Smooth muscle cell (in vitro differentiated cells): ENCODE data around the gene TARBP1. TPM values are rescaled to one million over a fixed set of nuclear protein-coding genes. Genes with fewer than 3 reads are reported as not detected.

Experiments used
- DNase-seq: peaks from one replicate; lab custom pipeline; 2025; ENCODE audit not compliant: unreplicated experiment; lab: John Stamatoyannopoulos, UW
- H2AFZ ChIP-seq: fragments of 200-600 bp; sonication (generic); 2 replicates; pipeline ENCODE4 v1.6.0; 2016; ENCODE audit warnings: antibody characterized with exemption, low read depth, mild to moderate bottlenecking
- H3F3A ChIP-seq: fragments of 200-600 bp; sonication (generic); 2 replicates; pipeline ENCODE4 v1.6.0; 2017; ENCODE audit warnings: antibody characterized with exemption, low read depth
- H3K27ac ChIP-seq: fragments of 200-600 bp; sonication (generic); 2 replicates; pipeline ENCODE4 v1.5.1; 2016; ENCODE audit warnings: low read depth, mild to moderate bottlenecking
- H3K27me3 ChIP-seq: fragments of 200-600 bp; sonication (generic); 2 replicates; pipeline ENCODE4 v1.6.1; 2016; ENCODE audit warnings: low read depth, mild to moderate bottlenecking
- H3K36me3 ChIP-seq: fragments of 200-600 bp; sonication (generic); 2 replicates; pipeline ENCODE4 v1.5.1; 2016; ENCODE audit warnings: low read depth
- H3K4me1 ChIP-seq: fragments of 200-600 bp; sonication (generic); 2 replicates; pipeline ENCODE4 v1.5.1; 2016; ENCODE audit warnings: low read depth
- H3K4me2 ChIP-seq: fragments of 200-600 bp; sonication (generic); 2 replicates; pipeline ENCODE4 v1.6.0; 2016; ENCODE audit warnings: mild to moderate bottlenecking
- H3K4me3 ChIP-seq: fragments of 200-600 bp; sonication (generic); 2 replicates; pipeline ENCODE4 v1.5.1; 2016; ENCODE audit warnings: mild to moderate bottlenecking
- H3K79me2 ChIP-seq: fragments of 200-600 bp; sonication (generic); 2 replicates; pipeline ENCODE4 v1.6.0; 2016; ENCODE audit warnings: low read depth, mild to moderate bottlenecking
- H3K9ac ChIP-seq: fragments of 200-600 bp; sonication (generic); 2 replicates; pipeline ENCODE4 v1.6.0; 2016; ENCODE audit warnings: low read depth
- H3K9me3 ChIP-seq: fragments of 200-600 bp; sonication (generic); replicated peaks from 2 replicates; pipeline ENCODE4 v1.5.1; 2016; ENCODE audit warnings: low read depth
- H4K20me1 ChIP-seq: fragments of 200-600 bp; sonication (generic); 2 replicates; pipeline ENCODE4 v1.6.0; 2016; ENCODE audit warnings: low read depth
- CTCF ChIP-seq: fragments of 200-600 bp; sonication (generic); IDR thresholded peaks from 2 replicates; pipeline ENCODE4 v1.5.1; 2017; ENCODE audit warnings: borderline replicate concordance, mild to moderate bottlenecking, antibody characterized with exemption; ENCODE audit not compliant: insufficient read depth, poor library complexity, severe bottlenecking
- WGBS: methylation state at CpG from one replicate; pipeline ENCODE4 v1.1.7; 2016; ENCODE audit warnings: low lambda C conversion rate; 5-methylcytosine and 5-hydroxymethylcytosine counted together
- polyA plus RNA-seq: library from polyadenylated mRNA; unstranded; fragments of >200 nt; fragmentation: Nextera tagmentation; extraction: Ambion mirVana; gene quantifications from 2 replicates; pipeline ENCODE4 v1.2.1, GENCODE V29; 2016
- total RNA-seq: library from RNA; depleted of rRNA; stranded (reverse); fragments of >200 nt; gene quantifications from 2 replicates; pipeline ENCODE4 v1.2.3, GENCODE V29; 2014

Gene TARBP1
- total and polyA plus RNA-seq, 2 experiments from 2014 or later, result 6.1 to 28.9 TPM

GRCh38 chr1:234440348-234440747, 38.6 kb downstream of the TARBP1 start:
- Histone ChIP-seq H3K9ac (no peak overlapping the region), H3K27me3 (no peaks in the 10 kb centered on the region), H3K4me2 (no peak overlapping the region), H3K4me1 (no peaks in the 10 kb centered on the region), H2AFZ (no peak overlapping the region), H3K9me3 (no peaks in the 10 kb centered on the region), H3F3A (no peaks in the 10 kb centered on the region), H3K79me2 (no peaks in the 10 kb centered on the region), H4K20me1 (no peaks in the 10 kb centered on the region), H3K36me3 (no peaks in the 10 kb centered on the region), H3K27ac (no peak overlapping the region), H3K4me3 (no peak overlapping the region)
- WGBS, result 94% methylated on average over 3 of the region's 3 CpGs
- DNase-seq, result no peak
- no peak for TF ChIP-seq CTCF

- no peaks in the 10 kb centered on the region for H3K36me3 ChIP-seq
- no peaks in the 10 kb centered on the region for H3K27me3 ChIP-seq
- DNase-seq, result no peak
- H3K4me3 ChIP-seq, result no peak overlapping the region
- H3F3A ChIP-seq, result no peaks in the 10 kb centered on the region
- no peak for TF ChIP-seq CTCF
- no peaks in the 10 kb centered on the region for H3K9me3 ChIP-seq
- H3K79me2 ChIP-seq, result no peaks in the 10 kb centered on the region
- no peak overlapping the region for H3K9ac ChIP-seq
- H2AFZ ChIP-seq, result no peak overlapping the region
- no peak overlapping the region for H3K4me2 ChIP-seq
- no peaks in the 10 kb centered on the region for H3K4me1 ChIP-seq
- H4K20me1 ChIP-seq, result no peaks in the 10 kb centered on the region
- no peak overlapping the region for H3K27ac ChIP-seq
- WGBS, result 93% methylated on average over 4 of the region's 4 CpGs
Observed at GRCh38 chr1:234438579-234438978, 40.4 kb downstream of the TARBP1 start.

GRCh38 chr1:234437423-234438171, 41.4 kb downstream of the TARBP1 start:
- no peaks in the 10 kb centered on the region for H3K36me3 ChIP-seq
- no peaks in the 10 kb centered on the region for H3K79me2 ChIP-seq
- H3F3A ChIP-seq, result no peaks in the 10 kb centered on the region
- no peaks in the 10 kb centered on the region for H3K27me3 ChIP-seq
- no peaks in the 10 kb centered on the region for H3K9me3 ChIP-seq
- H3K9ac ChIP-seq, result no peak overlapping the region
- no peak for TF ChIP-seq CTCF
- no peaks in the 10 kb centered on the region for H3K4me1 ChIP-seq
- H3K4me2 ChIP-seq, result no peak overlapping the region
- no peak overlapping the region for H3K4me3 ChIP-seq
- DNase-seq, result no peak
- no peak overlapping the region for H2AFZ ChIP-seq
- no peaks in the 10 kb centered on the region for H4K20me1 ChIP-seq
- WGBS, result 95% methylated on average over 6 of the region's 6 CpGs
- H3K27ac ChIP-seq, result no peak overlapping the region

GRCh38 chr1:234435620-234436019, 43.4 kb downstream of the TARBP1 start:
- no peaks in the 10 kb centered on the region for H3K79me2 ChIP-seq
- no peak for TF ChIP-seq CTCF
- no peaks in the 10 kb centered on the region for H3K36me3 ChIP-seq
- no peaks in the 10 kb centered on the region for H3K4me1 ChIP-seq
- no peak overlapping the region for H3K27ac ChIP-seq
- H3K4me2 ChIP-seq, result no peak overlapping the region
- H4K20me1 ChIP-seq, result no peaks in the 10 kb centered on the region
- WGBS, result 45% methylated on average over 8 of the region's 8 CpGs
- H2AFZ ChIP-seq, result no peak overlapping the region
- no peaks in the 10 kb centered on the region for H3F3A ChIP-seq
- no peaks in the 10 kb centered on the region for H3K27me3 ChIP-seq
- H3K9ac ChIP-seq, result no peak overlapping the region
- no peaks in the 10 kb centered on the region for H3K9me3 ChIP-seq
- no peak overlapping the region for H3K4me3 ChIP-seq
- DNase-seq, result no peak
